ENCODE data around the gene BEX1. TPM values are rescaled to one million over a fixed set of nuclear protein-coding genes. Genes with fewer than 3 reads are reported as not detected.

Gene BEX1
- total RNA-seq, 1 donor from 2014 or later, result 1.2 TPM

GRCh38 chrX:103100484-103100883, 36.5 kb upstream of the BEX1 start:
- Histone ChIP-seq H3K36me3 (no peaks in the 10 kb centered on the region), H3K27me3 (ENCODE audit: low read depth) (no peaks in the 10 kb centered on the region), H3K4me1 (no peaks in the 10 kb centered on the region), H3K27ac (no peak overlapping the region), H3K4me3 (no peak overlapping the region), H3K9me3 (no peaks in the 10 kb centered on the region)
- no peak for ATAC-seq
- no peak for DNase-seq
- intact Hi-C loops (cut with DNase I), result no loop called here
- TF ChIP-seq CTCF (IDR thresholded peaks at IDR 0.05), result no peak

DNA sequence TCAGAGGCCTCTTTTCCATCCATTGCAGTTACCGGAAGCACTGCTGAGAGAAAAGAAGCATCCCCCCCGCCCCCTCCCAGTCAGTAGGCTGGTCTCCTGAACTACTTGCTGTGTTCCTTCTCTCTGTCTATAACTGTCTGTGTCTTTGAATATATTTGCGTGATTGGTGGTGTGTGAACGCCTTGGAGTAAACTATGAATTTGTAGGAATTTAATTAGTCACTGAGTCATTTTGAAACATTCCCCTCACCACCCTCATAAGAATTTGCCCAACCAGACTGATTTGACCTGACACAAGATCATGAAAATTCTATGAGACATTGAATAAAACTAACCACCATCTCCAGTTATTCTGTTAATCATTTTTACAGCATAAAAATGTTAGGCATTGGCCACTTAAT, 35.7 kb upstream of the BEX1 start:
- no peaks in the 10 kb centered on the region for H3K9me3 ChIP-seq
- H3K36me3 ChIP-seq, result no peaks in the 10 kb centered on the region
- TF ChIP-seq CTCF (IDR thresholded peaks at IDR 0.05), result no peak
- H3K4me3 ChIP-seq, result no peak overlapping the region
- DNase-seq (no peak), ATAC-seq (no peak)
- no peak overlapping the region for H3K27ac ChIP-seq
- no peaks in the 10 kb centered on the region for H3K4me1 ChIP-seq
- intact Hi-C loops (cut with DNase I), result no loop called here
- no peaks in the 10 kb centered on the region for H3K27me3 ChIP-seq (ENCODE audit: low read depth)

DNA sequence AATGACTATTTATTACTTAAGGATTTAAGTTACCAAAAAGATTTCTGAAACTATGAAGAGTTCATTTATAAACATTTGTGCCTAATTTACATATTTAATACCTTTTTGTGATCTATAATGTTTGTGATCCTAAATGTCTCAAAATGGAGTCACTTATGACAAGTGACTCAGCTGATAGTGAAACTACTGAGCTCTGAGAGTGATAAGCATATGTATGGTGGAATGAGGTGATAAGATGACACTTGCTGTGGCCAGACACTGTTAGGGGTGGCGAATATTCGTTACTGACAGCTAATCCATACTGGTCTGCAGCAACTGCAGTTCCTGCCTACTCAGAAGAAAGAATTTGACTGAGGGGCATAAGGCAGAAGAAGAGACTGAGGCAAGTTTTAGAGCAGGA, 34.5 kb upstream of the BEX1 start:
- no peak for DNase-seq
- H3K4me3 ChIP-seq, result no peak overlapping the region
- intact Hi-C loops (cut with DNase I), result no loop called here
- ATAC-seq, result no peak
- no peaks in the 10 kb centered on the region for H3K36me3 ChIP-seq
- no peak overlapping the region for H3K27ac ChIP-seq
- no peaks in the 10 kb centered on the region for H3K4me1 ChIP-seq
- no peaks in the 10 kb centered on the region for H3K27me3 ChIP-seq (ENCODE audit: low read depth)
- TF ChIP-seq CTCF (IDR thresholded peaks at IDR 0.05), result no peak
- no peaks in the 10 kb centered on the region for H3K9me3 ChIP-seq

- no peak within 1 kb of the TSS for H3K27ac ChIP-seq
- H3K9me3 ChIP-seq, result no peaks in the 10 kb centered on the region
- ATAC-seq, result no peak
- H3K27me3 ChIP-seq (ENCODE audit: low read depth), result no peaks in the 10 kb centered on the region
- H3K4me1 ChIP-seq, result no peaks in the 10 kb centered on the region
- no peaks in the 10 kb centered on the region for H3K36me3 ChIP-seq
- DNase-seq, result no peak
- peak within 1 kb of the TSS; percentile 27 for H3K4me3 ChIP-seq
- intact Hi-C loops (cut with DNase I), result no loop called here
- no peak for TF ChIP-seq CTCF (IDR thresholded peaks at IDR 0.05)
These were observed 29.0 kb upstream of the BEX1 start, which contains the start of gene NXF3 for GRCh38 chrX:103092942-103093341. Gene NXF3, minus strand, starts transcription at chrX:103093143. Its CDS starts 120 bp downstream, at chrX:103093023.

DNA sequence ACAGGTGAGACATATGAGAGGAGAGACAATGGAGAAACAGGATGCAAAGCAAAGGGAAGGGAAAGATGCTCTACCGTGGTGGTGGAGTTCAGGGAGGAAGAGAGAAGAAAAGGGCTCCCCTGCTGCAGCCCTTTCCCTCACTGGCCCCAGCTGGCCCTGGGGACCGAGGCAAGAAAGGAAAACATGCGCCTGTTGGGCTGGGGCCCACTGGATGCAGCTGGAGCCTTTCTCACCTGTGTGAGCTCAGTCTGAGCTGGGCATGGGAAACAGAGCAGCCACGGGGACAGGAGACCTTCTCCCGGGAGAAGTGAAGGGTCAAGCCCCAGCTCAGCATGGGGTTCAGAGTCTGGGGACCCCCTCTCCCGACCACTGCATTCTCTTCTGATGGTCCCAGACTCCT, 17.1 kb upstream of the BEX1 start:
- intact Hi-C loops (cut with DNase I), result no loop called here

More for the DNA sequence above, 17.1 kb upstream of the BEX1 start:
- TF ChIP-seq CTCF (IDR thresholded peaks at IDR 0.05), result no peak
- H3K9me3 ChIP-seq, result no peaks in the 10 kb centered on the region
- no peaks in the 10 kb centered on the region for H3K27me3 ChIP-seq (ENCODE audit: low read depth)
- no peak for ATAC-seq
- no peaks in the 10 kb centered on the region for H3K4me1 ChIP-seq
- H3K36me3 ChIP-seq, result no peaks in the 10 kb centered on the region
- DNase-seq, result no peak
- H3K27ac ChIP-seq, result no peak overlapping the region
- no peak overlapping the region for H3K4me3 ChIP-seq

All from lower lobe of right lung (tissue), 2 donors.